HCT116 (cell line): ENCODE measurements around the gene ADAMTS9. TPM values are rescaled to one million over a fixed set of nuclear protein-coding genes. Genes with fewer than 3 reads are reported as not detected.

Experiments
- ATAC-seq: fragments of 200-7000 bp; cut with Tn5 transposase; 2 replicates; pipeline ENCODE4 v1.9.1; 2020; ENCODE audit warnings: mild to moderate bottlenecking, moderate library complexity
- BruUV-seq: library from RNA; stranded (reverse); fragments of 400-500 nt; replicated peaks from 2 replicates; lab custom pipeline; 2021; lab: Mats Ljungman, UMichigan
- CTCF ChIA-PET: fragments of 300-600 bp; sonication (Branson Sonifier 250); formaldehyde crosslinking; loops from one replicate; lab custom pipeline; 2021; ENCODE audit warnings: antibody characterized with exemption; lab: Charles Lee
- POLR2A ChIA-PET: fragments of 300-600, 350-600 bp; sonication (Branson Sonifier 250); formaldehyde crosslinking; loops from one replicate; lab custom pipeline; 2021; ENCODE audit warnings: antibody characterized with exemption; lab: Charles Lee
- RAD21 ChIA-PET, 2 experiments: fragments of 300-600 bp; sonication (Branson Sonifier 250); formaldehyde crosslinking; loops; one replicate each; lab custom pipeline; 2023; ENCODE audit warnings: low total read pairs in 2 of 2; ENCODE audit not compliant: uncharacterized antibody in 2 of 2, unreplicated experiment in 2 of 2, low non-redundant PET in 1 of 2; lab: Charles Lee
- DNase-seq: peaks from one replicate; pipeline ENCODE4 v3.0.0-alpha.2; 2010; ENCODE audit warnings: low read depth, low spot score
- H2AFZ ChIP-seq: fragments of 200-600 bp; shearing (Covaris generic), sonication (generic); 2 replicates; pipeline ENCODE4 v1.6.1; 2017; ENCODE audit warnings: low read depth, mixed run types, mixed read lengths, antibody characterized with exemption, low read length; ENCODE audit not compliant: poor library complexity, severe bottlenecking
- H3K27ac ChIP-seq: 2 replicates; pipeline ENCODE4 v1.5.1; 2012; ENCODE audit warnings: low read depth, low read length
- H3K27me3 ChIP-seq: fragments of 200-600 bp; sonication (generic); 2 replicates; pipeline ENCODE4 v1.6.1; 2016; ENCODE audit warnings: mixed run types, low read length, mixed read lengths; ENCODE audit not compliant: insufficient read depth
- H3K36me3 ChIP-seq, 2 experiments: fragments of 200-500 bp in 1 of 2; fragments of 200-600 bp in 1 of 2; sonication (Bioruptor generic) in 1 of 2; sonication (generic) in 1 of 2; 2 replicates each; pipeline versions ENCODE4 v1.5.1 to v1.6.1; 2014 to 2016; ENCODE audit warnings: low read length in 2 of 2, inconsistent platforms in 1 of 2, mixed read lengths in 1 of 2, mixed run types in 1 of 2; ENCODE audit not compliant: insufficient read depth in 2 of 2, control insufficient read depth in 1 of 2
- H3K4me1 ChIP-seq, 2 experiments: fragments of 200-600 bp in 1 of 2; sonication (generic) in 1 of 2; 2 replicates each; pipeline versions ENCODE4 v1.5.1 to v1.6.1; 2012 to 2017; ENCODE audit warnings: low read length in 2 of 2, inconsistent platforms in 1 of 2, mild to moderate bottlenecking in 1 of 2, mixed read lengths in 1 of 2, mixed run types in 1 of 2, moderate library complexity in 1 of 2; ENCODE audit not compliant: insufficient read depth in 2 of 2, control insufficient read depth in 1 of 2
- H3K4me2 ChIP-seq: fragments of 200-600 bp; sonication (generic); 2 replicates; pipeline ENCODE4 v1.6.1; 2017; ENCODE audit warnings: mixed run types, low read length, mixed read lengths
- H3K4me3 ChIP-seq, 2 experiments: fragments of 200-600 bp in 1 of 2; sonication (generic) in 1 of 2; replicated peaks in 1 of 2; 2 replicates each; pipeline ENCODE4 v1.5.1; 2011 to 2016; ENCODE audit warnings: low read length in 2 of 2, control low read depth in 1 of 2, low read depth in 1 of 2, mild to moderate bottlenecking in 1 of 2, mixed read lengths in 1 of 2, mixed run types in 1 of 2
- H3K79me2 ChIP-seq: fragments of 200-600 bp; sonication (generic); 2 replicates; pipeline ENCODE4 v1.6.1; 2017; ENCODE audit warnings: mild to moderate bottlenecking, mixed run types, low read length, moderate library complexity, mixed read lengths; ENCODE audit not compliant: insufficient read depth
- H3K9ac ChIP-seq: fragments of 200-600 bp; sonication (generic); 2 replicates; pipeline ENCODE4 v1.6.1; 2016; ENCODE audit warnings: low read length, mixed read lengths
- H3K9me2 ChIP-seq: fragments of 200-600 bp; sonication (generic), shearing (Covaris generic); 2 replicates; pipeline ENCODE4 v1.6.1; 2017; ENCODE audit warnings: mixed run types, mild to moderate bottlenecking, moderate library complexity; ENCODE audit not compliant: insufficient read depth
- H3K9me3 ChIP-seq, 2 experiments: fragments of 200-500 bp in 1 of 2; fragments of 200-600 bp in 1 of 2; sonication (Bioruptor generic) in 1 of 2; sonication (generic) in 1 of 2; 2 replicates each; pipeline ENCODE4 v1.6.1; 2014 to 2017; ENCODE audit warnings: low read length in 2 of 2, mixed read lengths in 2 of 2, inconsistent platforms in 1 of 2, low read depth in 1 of 2, mild to moderate bottlenecking in 1 of 2, mixed run types in 1 of 2, moderate library complexity in 1 of 2; ENCODE audit not compliant: control insufficient read depth in 1 of 2, insufficient read depth in 1 of 2
- H4K20me1 ChIP-seq: fragments of 200-600 bp; sonication (generic), shearing (Covaris generic); 2 replicates; pipeline ENCODE4 v1.6.1; 2017; ENCODE audit warnings: mixed run types, mild to moderate bottlenecking, moderate library complexity; ENCODE audit not compliant: insufficient read depth
- CBX3 ChIP-seq: IDR thresholded peaks from 2 replicates; pipeline ENCODE4 v1.6.1; 2012; ENCODE audit warnings: low read depth
- EZH2 ChIP-seq: fragments of 200-600 bp; sonication (generic); IDR thresholded peaks from 2 replicates; pipeline ENCODE4 v1.6.1; 2017; ENCODE audit warnings: antibody characterized with exemption, mixed run types
- EZH2phosphoT487 ChIP-seq: fragments of 200-600 bp; IDR thresholded peaks from 2 replicates; pipeline ENCODE4 v1.6.1; 2018; ENCODE audit warnings: antibody characterized with exemption, borderline replicate concordance
- FOSL1 ChIP-seq: IDR thresholded peaks from 2 replicates; pipeline ENCODE4 v1.6.1; 2012; ENCODE audit warnings: low read depth
- POLR2A ChIP-seq: IDR thresholded peaks from 2 replicates; pipeline ENCODE4 v1.7.0; 2011; ENCODE audit warnings: borderline replicate concordance; ENCODE audit not compliant: insufficient read depth, insufficient read length; ENCODE audit errors: extremely low read depth
- POLR2AphosphoS5 ChIP-seq: IDR thresholded peaks from 2 replicates; pipeline ENCODE4 v1.6.1; 2011; ENCODE audit warnings: mild to moderate bottlenecking, low read depth, low read length, moderate library complexity
- RAD21 ChIP-seq: IDR thresholded peaks from 2 replicates; pipeline ENCODE4 v1.6.1; 2012; ENCODE audit warnings: low read depth, mild to moderate bottlenecking
- ZFX ChIP-seq: fragments of 450-650 bp; IDR thresholded peaks from 2 replicates; pipeline ENCODE4 v1.6.1; 2017
- intact Hi-C: fragments of 100-400 bp; cut with micrococcal nuclease; formaldehyde crosslinking; loops from 2 replicates; pipeline ENCODE4 v1.10.0; 2022
- total RNA-seq: library from RNA; stranded (reverse); gene quantifications from one replicate; pipeline ENCODE4 v1.2.1, GENCODE V29; 2021; ENCODE audit not compliant: unreplicated experiment

The ADAMTS9 gene
- total RNA-seq, 1 experiment from 2014 or later, result 0.05 TPM

DNA sequence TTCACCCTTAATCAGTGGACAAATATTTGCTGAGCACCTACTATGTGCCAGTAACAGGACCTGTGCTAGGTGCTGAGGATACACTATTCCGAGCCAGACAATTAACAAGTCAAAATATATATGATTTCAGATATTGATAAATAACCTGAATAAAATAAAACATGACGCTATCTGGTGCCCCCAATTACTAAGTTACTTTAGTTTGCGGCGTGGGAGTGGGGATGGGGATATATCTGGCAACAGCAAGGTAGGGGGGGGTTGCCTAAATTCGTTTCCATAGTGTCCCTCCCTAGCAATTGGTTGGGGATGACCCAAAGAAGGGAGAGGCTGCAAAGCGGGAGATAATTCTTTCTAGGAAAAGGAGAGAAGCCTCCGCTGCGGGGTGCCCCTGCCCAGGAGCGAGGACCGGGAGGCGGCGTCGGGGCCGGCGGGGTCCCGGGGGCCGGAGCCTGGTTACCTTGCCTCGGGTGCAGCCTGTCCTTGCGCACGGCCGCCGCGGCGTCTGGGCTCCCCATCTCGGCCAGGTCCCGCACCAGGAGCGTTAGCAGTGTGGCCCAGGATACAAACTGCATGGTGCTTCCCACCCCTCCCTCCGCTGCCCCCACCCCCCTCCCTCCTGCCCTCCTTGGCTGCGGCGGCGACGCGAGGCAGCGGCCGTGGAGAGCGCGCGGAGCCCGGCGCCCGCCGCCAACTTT lies 567 bp downstream of the ADAMTS9 start:
- Histone ChIP-seq H3K9me3 (no peaks in the 10 kb centered on the region), H3K4me3 (peak overlapping the region in 1 of 2 experiments; percentile 60; a peak in 2 of 4 replicates), H3K27me3 (peaks cover 42% of the 10 kb centered on the region), H4K20me1 (no peaks in the 10 kb centered on the region), H3K9ac (no peak overlapping the region), H3K9me2 (no peaks in the 10 kb centered on the region), H3K4me2 (peak overlapping the region; percentile 93), H2AFZ (no peak overlapping the region), H3K36me3 (no peaks in the 10 kb centered on the region), H3K27ac (no peak overlapping the region), H3K79me2 (no peaks in the 10 kb centered on the region), H3K4me1 (peaks cover 5 to 16% of the 10 kb centered on the region in 2 experiments)
- intact Hi-C loops, result no loop called here
- CTCF ChIA-PET, result no interaction called here
- TF ChIP-seq EZH2phosphoT487, result no peak
- TF ChIP-seq ZFX, result no peak
- no peak for TF ChIP-seq POLR2AphosphoS5
- TF ChIP-seq FOSL1, result no peak
- no peak for TF ChIP-seq CBX3
- TF ChIP-seq RAD21, result no peak
- TF ChIP-seq POLR2A, result no peak
- RAD21 ChIA-PET, result no interaction called here
- DNase-seq, result no peak
- no TSS peak for BruUV-seq
- ATAC-seq, result no peak
- POLR2A ChIA-PET, result no interaction called here

DNA sequence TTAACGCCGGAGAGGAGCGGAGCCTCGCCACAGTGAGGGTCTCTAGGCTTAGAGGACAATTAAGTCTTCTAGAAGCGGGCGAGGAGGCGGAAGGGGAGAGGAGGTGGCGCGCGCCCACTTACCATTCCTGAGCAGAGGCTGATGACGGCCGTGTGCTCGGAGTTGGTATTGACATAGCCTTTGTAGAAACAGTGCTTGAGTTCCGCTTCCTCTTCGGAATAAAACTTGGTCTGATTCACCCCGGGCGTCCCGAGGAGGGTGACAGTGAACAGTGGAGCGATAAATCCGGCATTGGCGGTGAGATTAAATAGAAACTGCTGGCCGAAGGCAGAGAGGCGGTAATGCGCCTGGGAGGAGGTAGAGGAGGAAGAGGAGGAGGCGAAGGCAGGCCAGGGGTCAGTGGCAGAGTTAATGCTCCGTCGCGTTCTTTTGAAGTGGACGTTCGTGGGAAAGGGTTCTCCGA lies 1.3 kb downstream of the ADAMTS9 start:
- no TSS peak for BruUV-seq
- ATAC-seq, result peak; percentile 26
- Histone ChIP-seq H2AFZ (peak overlapping the region; percentile 90), H3K4me3 (peak overlapping the region; percentile 42 to 60), H3K9me3 (no peaks in the 10 kb centered on the region), H3K4me1 (peaks cover 5 to 16% of the 10 kb centered on the region in 2 experiments), H4K20me1 (no peaks in the 10 kb centered on the region), H3K9me2 (no peaks in the 10 kb centered on the region), H3K27ac (no peak overlapping the region), H3K4me2 (peak overlapping the region; percentile 93), H3K79me2 (no peaks in the 10 kb centered on the region), H3K36me3 (no peaks in the 10 kb centered on the region), H3K27me3 (peaks cover 42% of the 10 kb centered on the region), H3K9ac (no peak overlapping the region)
- ChIA-PET CTCF (no interaction called here), POLR2A (no interaction called here), RAD21 (no interaction called here)
- intact Hi-C loops, result no loop called here
- no peak for TF ChIP-seq RAD21
- TF ChIP-seq EZH2, result 0 out of 2 replicates have a peak, but pooled peaks have one; percentile 14
- no peak for DNase-seq
